GM23338 (cell line): ENCODE measurements around the gene RTL10. TPM values are rescaled to one million over a fixed set of nuclear protein-coding genes. Genes with fewer than 3 reads are reported as not detected.

ENCODE experiments used
- ATAC-seq: fragments of 200-7000 bp; cut with Tn5 transposase; 3 replicates; pipeline ENCODE4 v1.9.1; 2020
- DNase-seq: peaks from one replicate; pipeline ENCODE4 v3.0.0-alpha.2; 2015; ENCODE audit warnings: low spot score
- H2AFZ ChIP-seq: fragments of 200-600 bp; sonication (generic); 2 replicates; pipeline ENCODE4 v1.8.0; 2016; ENCODE audit warnings: antibody characterized with exemption, mild to moderate bottlenecking, moderate library complexity
- H3F3A ChIP-seq: fragments of 200-600 bp; sonication (generic); replicated peaks from 2 replicates; pipeline ENCODE4 v1.8.0; 2017; ENCODE audit warnings: antibody characterized with exemption, mixed run types, low read depth
- H3K27ac ChIP-seq: fragments of 200-600 bp; sonication (generic); 2 replicates; pipeline ENCODE4 v1.6.1; 2016; ENCODE audit warnings: low read depth
- H3K27me3 ChIP-seq: fragments of 200-600 bp; sonication (generic); 2 replicates; pipeline ENCODE4 v1.8.0; 2016; ENCODE audit warnings: mild to moderate bottlenecking, mixed run types, moderate library complexity; ENCODE audit not compliant: insufficient read depth
- H3K36me3 ChIP-seq: fragments of 200-600 bp; sonication (generic); 2 replicates; pipeline ENCODE4 v1.8.0; 2016; ENCODE audit warnings: mild to moderate bottlenecking; ENCODE audit not compliant: insufficient read depth
- H3K4me1 ChIP-seq: fragments of 200-600 bp; sonication (generic); 2 replicates; pipeline ENCODE4 v1.8.0; 2016; ENCODE audit warnings: mild to moderate bottlenecking, moderate library complexity; ENCODE audit not compliant: insufficient read depth
- H3K4me2 ChIP-seq: fragments of 200-600 bp; sonication (generic); 2 replicates; pipeline ENCODE4 v1.7.1; 2017; ENCODE audit warnings: mixed run types
- H3K4me3 ChIP-seq: fragments of 200-600 bp; sonication (generic); 2 replicates; pipeline ENCODE4 v1.6.1; 2016; ENCODE audit warnings: mixed run types
- H3K79me2 ChIP-seq: fragments of 200-600 bp; sonication (generic); replicated peaks from 2 replicates; pipeline ENCODE4 v1.8.0; 2017; ENCODE audit warnings: mild to moderate bottlenecking; ENCODE audit not compliant: insufficient read depth
- H3K9me2 ChIP-seq: fragments of 200-600 bp; sonication (generic); 2 replicates; pipeline ENCODE4 v1.8.0; 2017; ENCODE audit not compliant: insufficient read depth
- H4K20me1 ChIP-seq: fragments of 200-600 bp; sonication (generic); replicated peaks from 2 replicates; pipeline ENCODE4 v1.8.0; 2017; ENCODE audit warnings: mild to moderate bottlenecking; ENCODE audit not compliant: insufficient read depth
- H3K27ac Mint-ChIP-seq: 2 replicates; pipeline ENCODE4 v1.8.0; 2020; ENCODE audit warnings: inconsistent platforms, mild to moderate bottlenecking, moderate library complexity, mixed read lengths
- H3K27me3 Mint-ChIP-seq: 3 replicates; pipeline ENCODE4 v1.8.0; 2022; ENCODE audit warnings: low read depth, mild to moderate bottlenecking, moderate library complexity, mixed read lengths, inconsistent platforms; ENCODE audit not compliant: insufficient read depth, poor library complexity
- H3K36me3 Mint-ChIP-seq: 3 replicates; pipeline ENCODE4 v1.8.0; 2021; ENCODE audit warnings: low read depth, mild to moderate bottlenecking, inconsistent platforms, moderate library complexity, mixed read lengths
- H3K4me1 Mint-ChIP-seq: 3 replicates; pipeline ENCODE4 v1.8.0; 2020; ENCODE audit warnings: mild to moderate bottlenecking, inconsistent platforms, mixed read lengths
- H3K4me3 Mint-ChIP-seq: 3 replicates; pipeline ENCODE4 v1.8.0; 2021; ENCODE audit warnings: moderate library complexity, mild to moderate bottlenecking, inconsistent platforms, mixed read lengths
- H3K9me3 Mint-ChIP-seq: 3 replicates; pipeline ENCODE4 v1.8.0; 2020; ENCODE audit warnings: moderate library complexity, mild to moderate bottlenecking, inconsistent platforms, mixed read lengths
- CTCF ChIP-seq, 2 experiments: fragments of 200-600 bp in 1 of 2; sonication (generic) in 1 of 2; conservative IDR thresholded peaks; 2 replicates each; pipeline versions ENCODE4 v1.5.1 to v1.6.1; 2016 to 2017; ENCODE audit warnings: antibody characterized with exemption in 2 of 2, low read depth in 2 of 2, mild to moderate bottlenecking in 2 of 2, moderate library complexity in 1 of 2
- ETS1 ChIP-seq: IDR thresholded peaks from 2 replicates; pipeline ENCODE4 v1.6.1; 2016; ENCODE audit warnings: antibody characterized with exemption
- JUNB ChIP-seq: IDR thresholded peaks from one replicate; pipeline ENCODE4 v1.6.1; 2016; ENCODE audit warnings: antibody characterized with exemption; ENCODE audit not compliant: unreplicated experiment
- POLR2AphosphoS5 ChIP-seq: IDR thresholded peaks from 2 replicates; pipeline ENCODE4 v1.6.1; 2016; ENCODE audit warnings: antibody characterized with exemption, low read depth
- REST ChIP-seq: IDR thresholded peaks from one replicate; pipeline ENCODE4 v1.6.1; 2018; ENCODE audit warnings: antibody characterized with exemption; ENCODE audit not compliant: unreplicated experiment
- STAT1 ChIP-seq: IDR thresholded peaks from one replicate; pipeline ENCODE4 v1.6.1; 2016; ENCODE audit warnings: antibody characterized with exemption; ENCODE audit not compliant: unreplicated experiment
- ZNF114 ChIP-seq: fragments of 250-450 bp; sonication (Bioruptor Pico); IDR thresholded peaks from 2 replicates; pipeline ENCODE4 v1.5.0; 2020; ENCODE audit warnings: mild to moderate bottlenecking, moderate library complexity
- ZNF331 ChIP-seq: fragments of 250-450 bp; sonication (Bioruptor Pico); IDR thresholded peaks from 2 replicates; pipeline ENCODE4 v1.5.0; 2020; ENCODE audit warnings: low read depth, mild to moderate bottlenecking, moderate library complexity
- polyA plus RNA-seq: library from polyadenylated mRNA; unstranded; fragments of >200 nt; fragmentation: Nextera tagmentation; extraction: Ambion mirVana; gene quantifications from 2 replicates; pipeline ENCODE4 v1.2.1, GENCODE V29; 2016
- total RNA-seq: library from RNA; depleted of rRNA; stranded (reverse); fragments of >200 nt; shearing (Covaris generic); gene quantifications from 2 replicates; pipeline ENCODE4 v1.2.3, GENCODE V29; 2014

The RTL10 gene
- total and polyA plus RNA-seq, 2 experiments from 2014 or later = 9.4 to 17.4 TPM

DNA sequence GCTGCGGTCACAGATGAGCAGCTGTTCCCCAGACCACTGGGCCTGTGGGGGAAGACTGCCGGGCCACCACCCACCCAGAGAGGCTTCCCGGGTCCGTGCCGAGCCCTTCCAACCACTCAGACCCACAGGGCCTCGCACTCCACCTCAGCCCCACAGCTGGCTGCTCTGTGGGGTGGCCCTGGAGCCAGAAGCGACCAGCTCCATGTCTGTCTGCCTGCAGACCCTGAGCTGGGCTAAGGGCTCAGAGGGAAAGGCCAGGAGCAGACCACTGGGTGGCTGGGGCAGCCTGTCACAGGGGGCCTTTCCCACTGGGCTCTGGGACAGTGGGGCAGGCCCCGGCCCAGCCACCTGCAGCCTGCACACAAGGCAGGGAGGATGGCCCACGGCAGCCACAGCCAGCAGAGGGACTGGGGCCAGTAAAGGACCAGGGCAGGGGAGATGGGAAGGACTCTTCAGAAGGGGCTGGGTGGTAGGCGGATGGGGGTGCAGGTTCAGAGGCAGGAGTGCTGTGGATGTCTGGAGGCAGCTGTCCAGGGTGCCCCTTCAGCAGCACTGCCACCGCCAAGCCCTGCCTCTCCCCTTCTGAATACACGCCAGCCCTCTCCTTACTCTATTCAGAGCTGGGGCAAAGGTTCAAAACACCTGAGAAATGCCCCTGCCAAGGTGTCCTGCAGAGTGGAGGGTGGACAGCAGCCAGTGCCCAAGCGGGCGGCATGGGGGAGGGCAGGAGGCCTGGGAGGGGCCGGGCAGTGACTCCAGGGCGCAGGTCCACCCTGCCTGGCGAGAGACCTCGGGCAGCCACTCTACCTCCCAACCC, 32.2 kb downstream of the RTL10 start (continued):
- TF ChIP-seq CTCF (conservative IDR thresholded peaks at IDR 0.05; ENCODE audit: low read depth in 2 of 2) = no peak
- TF ChIP-seq ZNF114 (CRISPR knock-in tag) = no peak
- no peak for TF ChIP-seq POLR2AphosphoS5
- TF ChIP-seq JUNB = no peak
- no peak for TF ChIP-seq STAT1
- TF ChIP-seq ETS1 = no peak
- TF ChIP-seq ZNF331 (CRISPR knock-in tag) = no peak

DNA sequence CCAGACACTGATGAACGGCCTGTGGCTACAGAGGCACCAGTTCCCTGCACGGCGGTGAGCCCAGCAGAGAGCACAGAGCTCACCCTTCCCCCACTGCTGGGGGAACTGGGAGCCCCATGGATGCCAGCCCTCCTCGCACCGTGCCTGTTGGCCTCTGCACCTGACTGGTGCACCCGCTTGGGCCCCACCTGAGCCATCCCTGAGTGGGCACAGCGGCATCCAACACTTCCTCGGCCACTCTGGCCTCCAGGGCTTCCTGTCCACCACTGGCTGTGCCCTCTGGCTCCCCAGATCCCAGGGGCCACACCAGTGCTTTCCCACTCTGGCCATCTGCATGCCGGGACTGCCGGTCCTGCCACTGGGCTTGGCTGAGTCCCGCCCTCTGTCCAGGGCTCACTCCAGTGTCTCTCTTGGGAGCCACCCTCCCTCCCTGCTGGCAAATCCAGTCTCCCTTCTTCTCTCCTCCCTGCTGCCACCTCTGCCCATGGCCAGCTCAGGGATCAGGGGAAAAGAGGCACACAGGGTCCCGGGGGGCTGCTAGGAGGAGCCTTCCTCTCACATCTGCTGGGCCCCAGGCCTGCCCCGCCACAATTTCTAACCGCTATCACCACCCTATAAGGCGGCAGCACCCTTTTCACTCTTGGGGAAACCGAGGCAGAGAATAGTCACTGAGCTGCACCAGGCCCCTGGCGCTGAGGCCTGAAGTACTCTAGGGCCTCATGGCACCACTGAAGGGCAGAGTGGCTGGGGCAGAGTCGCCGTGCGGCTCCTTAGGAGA, 33.0 kb downstream of the RTL10 start:
- ATAC-seq = peak; percentile 7; the same call in 2 of the 3 replicates
- TF ChIP-seq REST (no peak), STAT1 (no peak), POLR2AphosphoS5 (no peak), ETS1 (no peak), ZNF114 (CRISPR knock-in tag) (no peak)

More for the DNA sequence above, 33.0 kb downstream of the RTL10 start:
- no peaks in the 10 kb centered on the region for H3K36me3 ChIP-seq
- H3F3A ChIP-seq = no peaks in the 10 kb centered on the region
- H3K4me1 ChIP-seq = no peaks in the 10 kb centered on the region
- no peaks in the 10 kb centered on the region for H3K36me3 Mint-ChIP-seq
- H3K27me3 ChIP-seq = no peaks in the 10 kb centered on the region
- peaks cover 5% of the 10 kb centered on the region; the same call in 2 of the 3 replicates for H3K4me1 Mint-ChIP-seq
- H3K9me2 ChIP-seq = no peaks in the 10 kb centered on the region
- H3K27ac Mint-ChIP-seq = 0 out of 2 replicates have a peak overlapping the region, but pooled peaks have one; percentile 36
- no peaks in the 10 kb centered on the region for H3K79me2 ChIP-seq
- no peak overlapping the region for H2AFZ ChIP-seq
- no peak overlapping the region for H3K4me3 Mint-ChIP-seq
- no peak for DNase-seq
- no peak overlapping the region for H3K4me2 ChIP-seq
- no peak overlapping the region for H3K4me3 ChIP-seq
- no peaks in the 10 kb centered on the region; the same call in 1 of the 3 replicates for H3K9me3 Mint-ChIP-seq
- peaks cover 6% of the 10 kb centered on the region for H3K27me3 Mint-ChIP-seq
- H3K27ac ChIP-seq = no peak overlapping the region
- no peaks in the 10 kb centered on the region for H4K20me1 ChIP-seq
